Muscle layer of duodenum (tissue), 2 donors: Measurements from ENCODE around the gene C1R.
"Not testable (repeated sequence)": the region's sequence is repeated elsewhere in the genome, so short reads cannot be mapped to it uniquely, and the experiment has no call there.

Experiments
- H3K27ac ChIP-seq: one replicate; pipeline ENCODE4 v1.7.0; 2013; ENCODE audit warnings: mild to moderate bottlenecking, low read length
- H3K27me3 ChIP-seq: one replicate; pipeline ENCODE4 v1.7.0; 2013; ENCODE audit warnings: low read depth, mild to moderate bottlenecking, control low read depth, low read length
- H3K36me3 ChIP-seq, 2 donors: one replicate each; pipeline ENCODE4 v1.7.0; 2013; ENCODE audit warnings: low read length in 2 of 2, control low read depth in 1 of 2, mild to moderate bottlenecking in 1 of 2; ENCODE audit not compliant: insufficient read depth in 2 of 2, control insufficient read depth in 1 of 2
- H3K4me1 ChIP-seq, 2 donors: one replicate each; pipeline ENCODE4 v1.7.0; 2013; ENCODE audit warnings: low read length in 2 of 2, mild to moderate bottlenecking in 2 of 2, control low read depth in 1 of 2, moderate library complexity in 1 of 2; ENCODE audit not compliant: insufficient read depth in 2 of 2, control insufficient read depth in 1 of 2
- H3K4me3 ChIP-seq, 2 donors: one replicate each; pipeline ENCODE4 v1.7.0; 2013; ENCODE audit warnings: low read length in 2 of 2, low read depth in 1 of 2, mild to moderate bottlenecking in 1 of 2
- H3K9me3 ChIP-seq, 2 donors: one replicate each; pipeline ENCODE4 v1.7.0; 2013; ENCODE audit warnings: low read length in 2 of 2, control low read depth in 1 of 2, mild to moderate bottlenecking in 1 of 2; ENCODE audit not compliant: control insufficient read depth in 1 of 2
- donor health status: healthy.

C1R gene

DNA sequence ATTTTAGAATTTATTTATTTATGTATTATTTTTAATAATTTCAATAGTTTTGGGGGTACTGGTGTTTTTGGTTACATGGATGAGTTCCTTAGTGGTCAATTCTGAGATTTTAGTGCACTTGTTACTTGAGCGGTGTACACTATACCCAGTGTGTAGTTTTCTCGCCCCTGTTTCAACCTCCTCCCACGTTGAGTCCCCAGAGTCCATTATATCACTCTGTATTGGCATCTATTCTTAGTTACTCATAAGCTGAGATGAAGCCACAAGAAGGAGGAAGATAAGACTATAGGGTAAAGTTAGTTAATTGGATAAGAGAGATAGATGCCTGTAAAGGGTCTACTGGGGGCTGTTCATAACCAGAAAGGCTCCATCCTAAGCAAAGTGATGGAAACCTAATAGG lies 27.7 kb downstream of the C1R start:
- H3K27ac ChIP-seq, result no peak overlapping the region
- no peaks in the 10 kb centered on the region for H3K9me3 ChIP-seq
- no peak overlapping the region for H3K4me3 ChIP-seq
- no peaks in the 10 kb centered on the region for H3K27me3 ChIP-seq
- H3K4me1 ChIP-seq, result peaks cover 0 to 10% of the 10 kb centered on the region in 2 donors
- H3K36me3 ChIP-seq, result peaks cover 26 to 46% of the 10 kb centered on the region in 2 donors

DNA sequence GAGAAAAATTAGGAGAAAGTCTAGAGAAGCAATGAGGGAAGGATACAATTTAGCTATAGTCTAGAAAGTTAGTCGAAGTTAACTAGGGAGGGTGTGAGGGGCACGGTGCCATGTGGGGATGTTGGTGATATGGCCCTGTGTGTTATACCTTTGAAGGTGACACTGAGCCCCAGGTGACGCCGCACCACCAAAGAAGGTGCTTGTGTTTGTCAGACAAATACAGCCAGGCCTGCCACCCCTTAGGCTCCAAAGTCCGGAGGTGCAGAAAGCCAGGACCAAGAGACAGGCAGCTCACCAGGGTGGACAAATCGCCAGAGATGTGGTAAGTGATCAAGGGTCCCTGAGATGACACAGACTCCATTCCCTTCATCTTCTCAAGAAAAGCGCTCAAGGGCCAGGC lies 30.6 kb downstream of the C1R start:
- peak overlapping the region; percentile 86 for H3K27ac ChIP-seq
- no peaks in the 10 kb centered on the region for H3K27me3 ChIP-seq
- H3K36me3 ChIP-seq, result peaks cover 11 to 26% of the 10 kb centered on the region in 2 donors
- peak overlapping the region; percentile 62 to 63 for H3K4me3 ChIP-seq
- H3K4me1 ChIP-seq, result peaks cover 0 to 10% of the 10 kb centered on the region in 2 donors
- H3K9me3 ChIP-seq, result no peaks in the 10 kb centered on the region

DNA sequence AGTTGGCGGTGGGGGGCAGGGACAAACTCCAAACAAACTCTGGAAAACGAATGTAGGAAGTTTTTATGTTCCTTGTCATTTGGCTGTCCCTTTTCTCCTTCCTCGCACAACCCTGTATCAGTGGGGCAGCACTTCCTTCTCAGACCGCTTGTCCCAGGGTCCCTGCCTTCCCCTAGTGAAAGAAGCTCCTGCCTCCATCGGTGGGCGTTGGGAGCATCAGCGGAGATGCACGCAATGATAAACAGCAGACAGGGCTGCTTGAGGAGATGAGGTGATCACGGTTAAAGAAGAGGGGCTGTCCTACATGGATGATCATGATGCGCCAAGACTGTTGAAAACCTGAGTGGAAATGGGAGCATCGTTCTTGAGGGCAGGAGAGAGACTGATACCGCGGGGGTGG lies 31.1 kb downstream of the C1R start:
- Histone ChIP-seq H3K9me3 (no peaks in the 10 kb centered on the region), H3K27ac (peak overlapping the region; percentile 86), H3K4me1 (peaks cover 0 to 10% of the 10 kb centered on the region in 2 donors), H3K36me3 (peaks cover 7 to 22% of the 10 kb centered on the region in 2 donors), H3K27me3 (no peaks in the 10 kb centered on the region), H3K4me3 (peak overlapping the region; percentile 62 to 63)

DNA sequence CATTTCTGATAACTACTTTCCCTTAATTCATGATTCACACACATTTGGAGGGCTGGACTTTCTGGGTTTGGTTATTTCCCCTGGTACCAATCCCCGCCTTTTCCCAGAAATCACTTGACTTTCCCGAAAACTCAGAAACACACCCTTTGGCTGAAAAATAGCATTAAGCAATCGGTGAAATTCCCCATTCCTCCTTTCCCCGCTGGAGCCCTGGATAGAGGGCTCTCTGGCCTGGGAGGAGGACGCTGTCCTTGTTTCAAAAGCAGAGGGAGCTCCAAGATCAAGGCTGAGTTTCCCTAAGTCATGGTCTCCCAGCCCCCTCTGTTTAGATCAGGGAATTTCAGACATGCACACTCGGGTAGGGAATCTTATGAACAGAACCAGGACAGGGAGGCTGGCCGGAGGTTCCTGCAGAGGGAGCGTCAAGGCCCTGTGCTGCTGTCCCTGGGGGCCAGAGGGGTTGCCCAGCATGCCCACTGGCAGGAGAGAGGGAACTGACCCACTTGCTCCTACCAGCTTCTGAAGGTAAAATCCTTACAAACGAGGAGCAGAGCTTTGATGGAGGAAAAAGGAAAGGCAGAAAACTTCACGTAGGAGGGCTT lies 31.8 kb downstream of the C1R start, which contains the start of gene C1S:
C1S (plus strand) TSS at position 366 of the 602 bp plus-strand sequence. CDS start 1,195 bp downstream, outside the sequence.
- no peaks in the 10 kb centered on the region for H3K27me3 ChIP-seq
- no peaks in the 10 kb centered on the region for H3K9me3 ChIP-seq
- peak within 1 kb of the TSS; percentile 62 to 63 for H3K4me3 ChIP-seq
- peaks cover 0 to 10% of the 10 kb centered on the region in 2 donors for H3K4me1 ChIP-seq
- peak within 1 kb of the TSS; percentile 86 for H3K27ac ChIP-seq
- peaks cover 0 to 15% of the 10 kb centered on the region in 2 donors for H3K36me3 ChIP-seq

DNA sequence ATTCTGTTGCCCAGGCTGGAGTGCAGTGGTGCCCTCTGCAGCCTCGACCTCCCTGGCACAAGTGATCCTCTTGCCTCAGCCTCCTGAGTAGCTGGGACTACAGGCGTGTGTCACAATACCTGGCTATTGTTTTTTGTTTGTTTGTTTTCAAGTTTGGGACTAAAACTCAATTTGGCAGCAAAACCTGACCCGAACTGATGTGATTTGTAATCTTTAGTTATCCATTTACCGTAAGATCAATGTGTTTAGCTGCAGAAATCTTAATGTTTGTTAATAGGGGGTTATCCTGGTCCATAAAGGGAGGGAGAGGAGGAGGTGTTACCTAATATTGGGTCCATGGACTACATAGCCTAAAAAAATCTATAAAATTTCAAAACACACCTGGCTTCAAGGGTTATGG lies 32.5 kb downstream of the C1R start:
- H3K36me3 ChIP-seq, result peaks cover 0 to 10% of the 10 kb centered on the region in 2 donors
- no peaks in the 10 kb centered on the region for H3K9me3 ChIP-seq
- peak overlapping the region; percentile 43 for H3K27ac ChIP-seq
- peaks cover 0 to 10% of the 10 kb centered on the region in 2 donors for H3K4me1 ChIP-seq
- H3K4me3 ChIP-seq, result no peak overlapping the region
- no peaks in the 10 kb centered on the region for H3K27me3 ChIP-seq

DNA sequence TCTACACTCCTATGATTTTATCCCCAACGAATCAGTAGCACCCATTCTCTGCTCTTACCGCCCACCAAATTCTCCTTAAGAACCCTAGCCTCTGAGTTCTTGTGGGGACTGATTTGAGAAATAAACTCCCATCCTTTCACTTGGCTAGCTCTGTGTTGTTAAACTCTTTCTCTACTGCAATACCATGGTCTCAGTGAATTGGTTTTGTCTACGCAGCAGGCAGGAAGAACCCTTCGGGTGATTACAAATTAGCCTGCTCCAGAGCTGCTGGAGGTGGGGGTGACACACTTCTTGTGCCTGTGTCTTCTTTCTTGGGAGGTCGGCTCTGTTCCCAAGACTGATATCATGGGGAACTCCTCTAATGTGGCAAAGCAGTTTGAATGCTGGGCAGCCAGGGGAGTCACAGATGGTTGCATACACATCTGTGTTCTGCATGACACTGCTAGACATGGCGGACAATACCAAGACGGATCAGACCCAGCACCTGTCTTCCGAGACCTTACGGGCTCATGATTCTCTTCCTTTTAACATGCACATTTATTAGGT lies 33.3 kb downstream of the C1R start:
- no peaks in the 10 kb centered on the region for H3K9me3 ChIP-seq
- no peaks in the 10 kb centered on the region for H3K27me3 ChIP-seq
- H3K4me3 ChIP-seq, result no peak overlapping the region
- H3K36me3 ChIP-seq, result peaks cover 0 to 8% of the 10 kb centered on the region in 2 donors
- H3K4me1 ChIP-seq, result peaks cover 0 to 10% of the 10 kb centered on the region in 2 donors
- H3K27ac ChIP-seq, result no peak overlapping the region

DNA sequence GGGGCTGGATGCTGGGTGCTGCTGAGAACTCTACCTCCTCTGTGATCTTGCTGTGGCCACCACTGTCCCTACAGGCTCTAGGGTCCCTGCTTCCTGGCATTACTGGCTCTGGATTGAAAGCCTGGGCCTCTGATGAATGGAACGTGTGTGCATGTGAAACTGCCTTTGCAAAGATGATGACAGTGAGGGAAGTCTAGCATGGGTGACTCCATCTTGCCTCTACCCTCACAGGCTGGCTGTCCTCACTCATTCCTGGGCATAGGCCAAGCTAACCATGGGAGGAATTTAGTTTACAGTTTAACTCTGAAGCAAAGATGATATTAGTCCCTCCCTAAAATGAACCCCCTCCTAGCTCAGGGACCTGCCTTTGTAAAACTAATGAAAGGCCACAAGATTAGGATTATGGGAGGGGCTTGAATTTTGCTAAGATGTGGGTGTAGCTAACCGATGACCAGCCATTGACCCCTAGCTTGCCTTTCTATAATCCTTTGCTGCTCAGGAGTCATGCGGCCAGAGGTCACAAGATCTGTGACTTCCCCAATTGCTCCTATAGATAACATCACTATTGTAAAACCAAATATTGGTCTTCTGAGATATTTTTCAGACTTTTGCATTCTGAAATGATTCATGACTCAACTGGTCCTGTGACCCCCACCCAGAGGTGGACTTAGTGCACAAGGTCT lies 33.9 kb downstream of the C1R start:
- no peak overlapping the region for H3K27ac ChIP-seq

DNA sequence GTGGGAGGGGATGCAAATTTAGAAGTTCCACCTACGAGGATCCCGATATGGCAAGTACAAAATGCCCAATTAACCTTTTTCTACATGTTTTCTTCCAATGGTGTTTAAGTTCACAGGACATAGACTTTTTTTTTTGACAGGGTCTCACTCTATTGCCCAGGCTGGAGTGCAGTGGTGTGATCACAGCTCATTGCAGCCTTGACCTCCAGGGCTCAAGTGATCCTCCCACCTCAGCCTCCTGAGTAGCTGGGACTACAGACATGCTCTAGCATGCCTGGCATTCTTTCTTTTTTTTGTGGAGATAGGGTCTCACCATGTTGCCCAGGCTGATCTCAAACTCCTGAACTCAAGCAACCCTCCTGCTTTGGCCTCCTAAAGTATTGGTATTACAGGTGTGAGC lies 36.5 kb downstream of the C1R start:
- H3K4me1 ChIP-seq, H3K27me3 ChIP-seq, H3K9me3 ChIP-seq, H3K4me3 ChIP-seq, H3K27ac ChIP-seq, H3K36me3 ChIP-seq: not testable (repeated sequence)

More for the DNA sequence above, 33.9 kb downstream of the C1R start:
- peaks cover 0 to 5% of the 10 kb centered on the region in 2 donors for H3K4me1 ChIP-seq
- no peaks in the 10 kb centered on the region for H3K27me3 ChIP-seq
- peaks cover 0 to 5% of the 10 kb centered on the region in 2 donors for H3K36me3 ChIP-seq
- no peaks in the 10 kb centered on the region for H3K9me3 ChIP-seq
- no peak overlapping the region for H3K4me3 ChIP-seq

DNA sequence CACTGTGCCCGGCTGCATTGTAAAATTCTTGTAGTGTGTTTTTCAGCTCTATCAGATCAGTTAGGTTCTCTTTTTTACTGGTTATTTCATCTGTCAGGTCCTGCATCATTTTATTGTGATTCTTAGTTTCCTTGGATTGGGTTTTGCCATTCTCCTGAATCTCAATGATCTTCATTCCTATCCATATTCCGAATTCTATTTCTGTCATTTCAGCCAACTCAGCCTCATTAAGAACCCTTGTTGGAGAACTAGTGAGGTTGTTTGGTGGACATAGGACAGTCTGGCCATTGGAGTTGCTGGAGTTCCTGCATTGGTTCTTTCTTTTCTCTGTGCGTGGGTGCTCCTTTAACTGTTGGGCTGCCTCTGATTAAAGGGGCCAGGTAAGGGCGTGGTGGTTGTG lies 37.3 kb downstream of the C1R start:
- Histone ChIP-seq H3K27me3 (no peaks in the 10 kb centered on the region), H3K4me3 (no peak overlapping the region), H3K9me3 (no peaks in the 10 kb centered on the region), H3K4me1 (no peaks in the 10 kb centered on the region), H3K27ac (no peak overlapping the region), H3K36me3 (no peaks in the 10 kb centered on the region)

DNA sequence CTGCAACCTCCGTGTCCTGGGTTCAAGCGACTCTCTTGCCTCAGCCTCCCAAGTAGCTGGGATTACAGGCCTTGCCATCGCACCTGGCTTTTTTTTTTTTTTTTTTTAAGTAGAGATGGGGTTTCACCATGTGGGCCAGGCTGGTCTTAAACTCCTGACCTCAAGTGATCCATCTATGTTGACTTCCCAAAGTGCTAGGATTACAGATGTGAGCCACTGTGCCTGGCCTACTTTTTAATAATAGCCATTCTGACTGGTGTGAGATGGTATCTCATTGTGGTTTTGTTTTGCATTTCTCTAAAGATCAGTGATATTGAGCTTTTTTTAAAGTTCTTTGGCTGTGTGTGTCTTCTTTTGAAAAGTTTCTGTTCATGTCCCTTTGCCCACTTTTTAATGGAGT lies 42.3 kb downstream of the C1R start:
- H3K36me3 ChIP-seq, H3K27me3 ChIP-seq, H3K9me3 ChIP-seq, H3K4me1 ChIP-seq, H3K27ac ChIP-seq, H3K4me3 ChIP-seq: not testable (repeated sequence)

DNA sequence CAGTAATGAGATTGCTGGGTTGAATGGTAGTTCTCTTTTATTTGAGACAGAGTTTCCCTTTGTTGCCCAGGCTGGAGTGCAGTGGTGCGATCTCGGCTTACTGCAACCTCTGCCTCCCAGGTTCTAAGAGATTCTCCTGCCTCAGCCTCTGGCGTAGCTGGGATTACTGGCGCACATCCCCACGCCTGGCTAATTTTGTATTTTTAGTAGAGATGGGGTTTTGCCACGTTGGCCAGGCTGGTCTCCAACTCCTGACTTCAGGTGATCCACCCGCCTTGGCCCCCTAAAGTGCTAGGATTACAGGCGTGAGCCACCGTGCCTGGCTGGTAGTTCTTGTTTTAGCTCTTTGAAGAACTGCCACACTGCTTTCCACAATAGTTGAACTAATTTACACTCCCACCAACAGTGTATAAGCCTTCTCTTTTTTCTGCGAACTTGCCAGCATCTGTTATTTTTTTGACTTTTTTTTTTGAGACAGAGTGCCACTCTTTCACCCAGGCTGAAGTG lies 42.7 kb downstream of the C1R start:
- H3K4me1 ChIP-seq, result not testable (repeated sequence)

More for the DNA sequence above, 42.7 kb downstream of the C1R start:
- H3K27ac ChIP-seq, H3K4me3 ChIP-seq, H3K36me3 ChIP-seq, H3K9me3 ChIP-seq, H3K27me3 ChIP-seq: not testable (repeated sequence)
